Type B pancreatic cell (in vitro differentiated cells): ENCODE results near the gene DUSP2. TPM values are rescaled to one million over a fixed set of nuclear protein-coding genes. Genes with fewer than 3 reads are reported as not detected.

Experiments
- DNase-seq: peaks from one replicate; pipeline ENCODE4 v3.0.0; 2021; ENCODE audit warnings: mixed read lengths; ENCODE audit not compliant: unreplicated experiment; ENCODE audit errors: extremely low spot score
- H3K27ac Mint-ChIP-seq: 2 replicates; pipeline ENCODE4 v1.8.0; 2021; ENCODE audit warnings: mild to moderate bottlenecking, mixed read lengths
- H3K27me3 Mint-ChIP-seq: 2 replicates; pipeline ENCODE4 v1.8.0; 2021; ENCODE audit warnings: mixed read lengths
- H3K36me3 Mint-ChIP-seq: 2 replicates; pipeline ENCODE4 v1.8.0; 2021; ENCODE audit warnings: mixed read lengths
- H3K4me1 Mint-ChIP-seq: one replicate; pipeline ENCODE4 v1.8.0; 2021; ENCODE audit warnings: mixed read lengths; ENCODE audit not compliant: unreplicated experiment
- H3K4me3 Mint-ChIP-seq: 2 replicates; pipeline ENCODE4 v1.8.0; 2021; ENCODE audit warnings: mild to moderate bottlenecking, mixed read lengths
- H3K9me3 Mint-ChIP-seq: 2 replicates; pipeline ENCODE4 v1.8.0; 2021; ENCODE audit warnings: mixed read lengths
- CTCF ChIP-seq: fragments of 200-600 bp; sonication (generic); conservative IDR thresholded peaks from 2 replicates; pipeline ENCODE4 v1.5.0; 2021; ENCODE audit warnings: antibody characterized with exemption, mild to moderate bottlenecking
- total RNA-seq: library from RNA; stranded (reverse); gene quantifications from 2 replicates; pipeline ENCODE4 v1.2.1, GENCODE V29; 2021; ENCODE audit warnings: low replicate concordance

Gene DUSP2
- total RNA-seq, 1 donor from 2014 or later: 4.5 TPM

DNA sequence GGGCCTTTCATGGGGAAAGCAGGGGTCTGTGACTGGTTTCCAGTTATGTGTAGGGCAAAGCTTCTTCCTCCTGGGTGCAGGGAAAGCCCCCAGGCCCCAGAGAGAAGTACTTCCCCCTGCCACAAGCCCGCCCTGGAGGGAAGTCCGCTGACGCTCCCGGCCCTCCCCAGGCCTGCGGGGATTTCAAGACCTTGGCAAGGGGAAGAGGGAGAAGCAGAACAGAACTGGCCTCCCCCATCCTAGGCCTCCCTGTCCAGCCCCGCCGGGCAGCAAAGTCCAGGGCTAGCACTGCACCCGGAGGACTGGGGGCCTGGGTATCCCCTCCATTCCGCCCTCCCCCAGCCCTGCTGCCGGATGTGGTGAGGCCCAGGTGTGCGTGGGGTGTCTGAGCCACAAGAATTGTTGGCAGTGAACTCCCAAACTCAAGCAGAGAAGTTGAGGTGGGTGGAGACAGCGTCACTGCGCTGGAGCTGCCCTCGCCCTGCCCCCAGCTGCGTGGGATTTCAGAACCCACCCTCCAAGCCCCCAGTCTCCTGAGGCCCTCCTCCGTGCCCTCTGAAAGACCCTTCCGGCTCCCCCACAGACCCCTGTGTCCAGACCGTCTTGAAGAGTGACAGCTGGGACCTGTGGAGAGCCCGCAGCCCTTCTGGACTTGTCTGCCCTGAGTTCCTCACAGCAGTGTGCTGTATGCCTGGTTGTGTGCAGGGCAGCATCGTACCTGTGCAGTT is 1.1 kb upstream of the DUSP2 start:
- TF ChIP-seq CTCF: no peak
- no peaks in the 10 kb centered on the region for H3K9me3 Mint-ChIP-seq
- peak overlapping the region; percentile 28 for H3K4me3 Mint-ChIP-seq
- peak overlapping the region; percentile 55 for H3K27ac Mint-ChIP-seq
- H3K27me3 Mint-ChIP-seq: peaks cover 22% of the 10 kb centered on the region
- H3K4me1 Mint-ChIP-seq: peaks cover 12% of the 10 kb centered on the region
- DNase-seq: no peak
- H3K36me3 Mint-ChIP-seq: no peaks in the 10 kb centered on the region

DNA sequence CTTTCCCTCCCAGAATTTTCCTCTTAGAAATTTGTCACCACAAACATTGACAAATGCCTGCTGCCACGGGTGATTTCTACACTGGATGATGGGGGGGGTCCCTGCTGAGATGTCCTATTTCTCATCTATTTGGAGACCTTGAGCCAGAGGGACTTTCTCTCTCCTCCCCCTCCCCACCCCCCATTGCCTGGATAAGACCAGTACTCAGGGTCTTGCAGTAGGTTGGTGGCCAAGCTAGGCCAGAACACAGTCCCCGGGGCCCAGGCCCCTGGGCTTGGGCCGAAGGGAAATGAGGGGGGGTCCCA is 560 bp upstream of the DUSP2 start:
- no peaks in the 10 kb centered on the region for H3K9me3 Mint-ChIP-seq
- H3K4me1 Mint-ChIP-seq: peaks cover 12% of the 10 kb centered on the region
- no peak overlapping the region for H3K27ac Mint-ChIP-seq
- DNase-seq: no peak
- no peak for TF ChIP-seq CTCF
- H3K27me3 Mint-ChIP-seq: peaks cover 22% of the 10 kb centered on the region
- no peaks in the 10 kb centered on the region for H3K36me3 Mint-ChIP-seq
- H3K4me3 Mint-ChIP-seq: no peak overlapping the region

DNA sequence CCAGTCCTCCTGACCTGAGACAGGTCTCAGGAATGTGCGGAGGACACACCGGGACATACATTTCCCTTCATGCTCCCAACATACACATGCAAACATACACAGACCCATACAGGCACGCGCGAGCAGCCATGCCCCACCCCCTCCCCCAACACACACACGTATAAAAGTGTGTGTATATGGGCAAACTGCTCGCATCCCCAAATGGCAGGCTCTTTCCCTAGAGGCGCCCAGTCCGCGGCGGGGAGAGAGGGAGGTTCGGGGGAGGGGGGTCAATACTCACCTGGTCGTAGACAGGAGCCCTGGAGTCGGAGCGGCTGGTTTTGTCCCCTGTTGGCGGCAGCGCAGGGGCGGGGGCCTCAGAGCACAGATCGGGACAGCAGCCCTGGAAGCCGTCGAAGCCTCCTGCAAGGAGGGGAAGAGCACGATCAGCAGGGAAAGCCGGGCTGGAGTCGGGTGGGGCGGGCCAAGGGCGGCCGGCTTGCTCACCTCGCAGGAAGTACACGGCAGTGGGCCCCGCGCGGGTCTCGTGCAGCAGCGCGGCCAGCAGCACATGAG is 682 bp downstream of the DUSP2 start:
- Mint-ChIP-seq H3K36me3 (no peaks in the 10 kb centered on the region), H3K4me3 (peak overlapping the region; percentile 83), H3K27me3 (peaks cover 22% of the 10 kb centered on the region), H3K4me1 (peaks cover 12% of the 10 kb centered on the region), H3K27ac (peak overlapping the region; percentile 36), H3K9me3 (no peaks in the 10 kb centered on the region)
- peak; percentile 20 for TF ChIP-seq CTCF
- DNase-seq: no peak

GRCh38 chr2:96143848-96144480 is 1.3 kb downstream of the DUSP2 start:
- peak overlapping the region; percentile 36 for H3K27ac Mint-ChIP-seq
- no peaks in the 10 kb centered on the region for H3K9me3 Mint-ChIP-seq
- peaks cover 22% of the 10 kb centered on the region for H3K27me3 Mint-ChIP-seq
- peak overlapping the region; percentile 83 for H3K4me3 Mint-ChIP-seq
- no peaks in the 10 kb centered on the region for H3K36me3 Mint-ChIP-seq
- no peak for DNase-seq
- peaks cover 8% of the 10 kb centered on the region for H3K4me1 Mint-ChIP-seq
- TF ChIP-seq CTCF: peak; percentile 44

DNA sequence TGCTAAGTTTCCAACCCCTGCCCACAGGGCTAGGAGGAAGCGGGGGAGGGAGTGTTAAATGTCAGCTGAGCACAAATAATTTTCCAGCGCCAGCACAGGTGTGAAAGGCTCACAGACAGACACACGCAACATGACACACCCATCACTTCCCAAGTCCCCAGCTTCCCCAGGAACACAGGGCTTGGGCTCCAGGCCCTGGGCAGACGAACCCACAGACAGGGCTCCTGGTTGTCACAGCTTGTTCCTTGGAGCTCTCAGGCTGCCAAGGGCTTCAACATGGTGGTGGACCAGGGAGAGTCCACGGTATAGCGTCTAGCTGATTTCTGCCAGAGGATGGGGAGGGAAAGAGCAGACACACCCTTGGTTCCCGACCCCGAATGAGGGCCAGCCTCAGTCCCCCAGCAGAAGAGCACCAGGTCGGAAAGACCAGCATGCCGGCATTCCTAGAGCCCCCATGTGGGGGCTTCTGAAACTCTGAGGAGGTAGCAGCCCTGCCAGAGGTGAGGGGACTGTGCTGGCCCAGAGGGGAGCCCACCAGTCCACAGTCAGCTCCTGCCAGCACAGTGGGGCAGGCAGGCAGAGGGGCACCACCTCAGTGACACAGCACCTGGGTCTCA is 1.9 kb downstream of the DUSP2 start:
- DNase-seq: no peak
- peaks cover 5% of the 10 kb centered on the region for H3K4me1 Mint-ChIP-seq
- H3K27ac Mint-ChIP-seq: no peak overlapping the region
- no peaks in the 10 kb centered on the region for H3K9me3 Mint-ChIP-seq
- TF ChIP-seq CTCF: no peak
- peak overlapping the region; percentile 49 for H3K4me3 Mint-ChIP-seq
- H3K36me3 Mint-ChIP-seq: no peaks in the 10 kb centered on the region
- peaks cover 21% of the 10 kb centered on the region for H3K27me3 Mint-ChIP-seq
